ENCODE measurements around the gene LMTK3. TPM values are rescaled to one million over a fixed set of nuclear protein-coding genes. Genes with fewer than 3 reads are reported as not detected.

LMTK3 gene
- total RNA-seq, 4 donors from 2014 or later: 0.12 to 0.47 (median 0.39) TPM

- no peak for TF ChIP-seq CTCF (IDR thresholded peaks at IDR 0.05)
- ATAC-seq (ENCODE audit: low FRiP score) (peak; percentile 9), DNase-seq (ENCODE audit: low spot score) (no peak)
Measured at GRCh38 chr19:48455908-48456562, 55.6 kb downstream of the LMTK3 start.

- no peak for TF ChIP-seq CTCF (IDR thresholded peaks at IDR 0.05)
- ATAC-seq (ENCODE audit: low FRiP score): no peak
- no peak for DNase-seq (ENCODE audit: low spot score)
Measured at GRCh38 chr19:48455171-48455907, 56.3 kb downstream of the LMTK3 start, which contains the start of gene KCNJ14. Gene KCNJ14 (plus strand): TSS chr19:48455574. CDS start chr19:48461725, 6,151 bp downstream.

GRCh38 chr19:48454150-48454730 is 57.4 kb downstream of the LMTK3 start:
- ATAC-seq (ENCODE audit: low FRiP score) (no peak), DNase-seq (ENCODE audit: low spot score) (no peak)
- TF ChIP-seq CTCF (IDR thresholded peaks at IDR 0.05): no peak

GRCh38 chr19:48452289-48453190 is 59.1 kb downstream of the LMTK3 start:
- ATAC-seq (ENCODE audit: low FRiP score) (no peak), DNase-seq (ENCODE audit: low spot score) (no peak)
- TF ChIP-seq CTCF (IDR thresholded peaks at IDR 0.05): no peak

- DNase-seq (ENCODE audit: low spot score) (no peak), ATAC-seq (ENCODE audit: low FRiP score) (no peak)
- no peak for TF ChIP-seq CTCF (IDR thresholded peaks at IDR 0.05)
Measured at GRCh38 chr19:48451624-48452023, 60.0 kb downstream of the LMTK3 start.

- no peak for TF ChIP-seq CTCF (IDR thresholded peaks at IDR 0.05)
- DNase-seq (ENCODE audit: low spot score): no peak
Measured at GRCh38 chr19:48450863-48451262, 60.8 kb downstream of the LMTK3 start.

More at GRCh38 chr19:48450863-48451262, 60.8 kb downstream of the LMTK3 start:
- no peak for ATAC-seq (ENCODE audit: low FRiP score)
